ENCODE results near the gene ATP6V0D1.

ATP6V0D1 gene

GRCh38 chr16:67394155-67395104, 86.5 kb downstream of the ATP6V0D1 start:
- no peak for DNase-seq (ENCODE audit: extremely low read depth in 1 of 2, low read depth in 1 of 2)

- DNase-seq (ENCODE audit: extremely low read depth in 1 of 2, low read depth in 1 of 2) = no peak
Measured at GRCh38 chr16:67393788-67394154, 87.2 kb downstream of the ATP6V0D1 start.

GRCh38 chr16:67393111-67393787, 87.7 kb downstream of the ATP6V0D1 start, which contains the start of gene TPPP3:
TPPP3 (minus strand) TSS chr16:67393498; CDS start chr16:67391111, 2,387 bp downstream.
- DNase-seq (ENCODE audit: extremely low read depth in 1 of 2, low read depth in 1 of 2) = no peak

- no peak for DNase-seq (ENCODE audit: extremely low read depth in 1 of 2, low read depth in 1 of 2)
Measured at GRCh38 chr16:67392301-67393059, 88.5 kb downstream of the ATP6V0D1 start.

- no peak for DNase-seq (ENCODE audit: extremely low read depth in 1 of 2, low read depth in 1 of 2)
Measured at GRCh38 chr16:67391424-67392300, 89.3 kb downstream of the ATP6V0D1 start.

GRCh38 chr16:67390816-67391423, 90.0 kb downstream of the ATP6V0D1 start:
- no peak for DNase-seq (ENCODE audit: extremely low read depth in 1 of 2, low read depth in 1 of 2)

GRCh38 chr16:67389911-67390815, 90.8 kb downstream of the ATP6V0D1 start:
- DNase-seq (ENCODE audit: extremely low read depth in 1 of 2, low read depth in 1 of 2) = no peak

GRCh38 chr16:67388591-67388990, 92.4 kb downstream of the ATP6V0D1 start:
- DNase-seq (ENCODE audit: extremely low read depth in 1 of 2, low read depth in 1 of 2) = no peak

- DNase-seq (ENCODE audit: extremely low read depth in 1 of 2, low read depth in 1 of 2) = no peak
Measured at GRCh38 chr16:67388191-67388590, 92.8 kb downstream of the ATP6V0D1 start.
